GM12875 (cell line): ENCODE results near the gene CD300LF.

ENCODE experiments used
- H3K4me3 ChIP-seq: one replicate; pipeline ENCODE4 v1.5.1; 2011; ENCODE audit warnings: low read depth, low read length, control low read depth
- CTCF ChIP-seq: IDR thresholded peaks from 2 replicates; pipeline ENCODE4 v1.5.1; 2011; ENCODE audit warnings: low read depth, mild to moderate bottlenecking, control low read depth, inconsistent platforms, low read length, moderate library complexity, borderline replicate concordance; ENCODE audit not compliant: insufficient read depth

Gene CD300LF

GRCh38 chr17:74734256-74734655, 21.5 kb upstream of the CD300LF start:
- no peak for TF ChIP-seq CTCF
- no peak overlapping the region for H3K4me3 ChIP-seq

- no peak overlapping the region for H3K4me3 ChIP-seq
- TF ChIP-seq CTCF = no peak
Measured at GRCh38 chr17:74733365-74734122, 20.8 kb upstream of the CD300LF start.

- no peak overlapping the region for H3K4me3 ChIP-seq
- no peak for TF ChIP-seq CTCF
Measured at GRCh38 chr17:74732042-74732867, 19.5 kb upstream of the CD300LF start.

- TF ChIP-seq CTCF = no peak
- no peak overlapping the region for H3K4me3 ChIP-seq
Measured at GRCh38 chr17:74731347-74731605, 18.6 kb upstream of the CD300LF start.

GRCh38 chr17:74730491-74731346, 18.0 kb upstream of the CD300LF start:
- no peak overlapping the region for H3K4me3 ChIP-seq
- TF ChIP-seq CTCF = no peak

- H3K4me3 ChIP-seq = no peak overlapping the region
- TF ChIP-seq CTCF = no peak
Measured at GRCh38 chr17:74729866-74730265, 17.1 kb upstream of the CD300LF start.

GRCh38 chr17:74729368-74729767, 16.6 kb upstream of the CD300LF start:
- no peak for TF ChIP-seq CTCF
- H3K4me3 ChIP-seq = no peak overlapping the region
